HG03558 (cell line): Measurements from ENCODE around the gene RAI14.
"Not testable (repeated sequence)": the region's sequence is repeated elsewhere in the genome, so short reads cannot be mapped to it uniquely, and the experiment has no call there.

Experiments used
- ATAC-seq: cut with Tn5 transposase; IDR thresholded peaks from one replicate; pipeline ENCODE4 v1.9.1; 2021; ENCODE audit warnings: moderate number of reproducible peaks; ENCODE audit not compliant: unreplicated experiment; ENCODE audit errors: extremely low read depth

Gene RAI14

DNA sequence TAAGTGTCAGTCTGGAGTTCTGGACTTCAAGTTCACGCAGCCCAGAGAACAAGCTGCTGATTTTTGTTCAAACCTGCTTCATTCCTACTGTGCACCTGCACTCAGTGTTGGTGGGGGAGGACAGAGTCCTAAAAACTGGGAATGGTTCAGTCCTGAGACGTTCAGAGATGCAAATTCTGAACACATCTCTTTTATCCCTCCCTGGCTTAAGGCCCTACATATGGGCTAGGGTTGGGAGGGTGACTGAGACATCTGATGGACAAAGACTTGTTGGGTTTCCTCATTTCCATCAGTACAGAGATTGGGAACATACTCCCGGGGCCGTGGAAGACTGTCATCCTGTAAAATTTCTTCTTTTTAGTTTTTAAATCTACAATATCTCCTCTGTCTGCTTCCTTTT is 99.8 kb downstream of the RAI14 start:
- no peak for ATAC-seq

DNA sequence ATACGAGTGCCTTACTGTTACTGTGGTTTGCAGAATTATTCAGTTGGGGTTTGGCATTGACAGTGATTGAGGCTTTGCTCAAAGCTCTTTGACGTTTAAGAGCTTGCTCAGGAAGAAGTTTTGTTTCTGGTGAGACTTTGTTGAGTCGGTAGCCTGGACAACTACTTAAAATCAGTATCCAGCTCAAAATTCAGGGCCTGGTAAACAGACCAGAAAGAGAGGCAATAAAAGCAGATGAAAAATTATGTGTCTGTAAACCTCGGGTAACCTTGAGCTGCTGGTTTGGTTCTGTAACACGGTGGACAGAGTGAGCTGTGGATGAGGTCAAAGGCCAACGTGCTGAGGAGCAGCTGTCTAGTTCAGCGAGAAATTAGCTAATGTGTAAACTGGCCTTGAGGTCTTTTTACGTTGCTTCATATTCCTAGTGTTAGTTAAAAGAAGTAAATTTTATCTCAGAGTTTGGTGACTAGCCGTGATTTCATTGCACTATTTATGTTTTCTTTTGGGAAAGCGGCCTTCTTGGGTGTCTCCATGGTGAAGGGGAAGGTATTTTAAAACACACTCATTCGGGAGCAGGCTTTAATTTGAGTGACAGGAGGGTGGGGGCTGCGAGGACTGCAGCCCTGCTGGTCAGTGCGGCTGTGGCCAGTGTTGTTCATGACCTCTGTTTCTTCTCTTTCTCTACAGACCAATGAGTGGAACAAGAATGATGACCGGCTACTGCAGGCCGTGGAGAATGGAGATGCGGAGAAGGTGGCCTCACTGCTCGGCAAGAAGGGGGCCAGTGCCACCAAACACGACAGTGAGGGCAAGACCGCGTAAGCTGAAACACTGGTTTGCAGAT is 100.9 kb downstream of the RAI14 start:
- ATAC-seq: no peak

DNA sequence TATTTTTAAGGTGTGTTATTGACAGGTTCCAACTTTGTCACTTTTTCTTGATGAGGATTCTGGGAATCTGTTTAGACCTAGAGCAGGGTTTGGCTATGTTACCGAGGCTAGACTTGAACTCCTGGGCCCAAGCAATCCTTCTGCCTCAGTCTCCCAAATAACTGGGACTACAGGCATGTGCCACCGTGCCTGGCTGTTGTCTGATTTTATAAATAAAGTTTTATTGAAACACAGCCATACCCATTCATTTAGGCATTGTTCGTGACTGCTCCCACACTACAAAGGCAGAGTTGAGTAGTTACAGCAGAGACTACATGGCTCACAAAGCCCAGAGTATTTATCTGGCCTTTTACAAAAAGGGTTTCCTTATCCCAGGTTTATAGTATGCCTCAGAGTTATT is 102.4 kb downstream of the RAI14 start:
- ATAC-seq: no peak

DNA sequence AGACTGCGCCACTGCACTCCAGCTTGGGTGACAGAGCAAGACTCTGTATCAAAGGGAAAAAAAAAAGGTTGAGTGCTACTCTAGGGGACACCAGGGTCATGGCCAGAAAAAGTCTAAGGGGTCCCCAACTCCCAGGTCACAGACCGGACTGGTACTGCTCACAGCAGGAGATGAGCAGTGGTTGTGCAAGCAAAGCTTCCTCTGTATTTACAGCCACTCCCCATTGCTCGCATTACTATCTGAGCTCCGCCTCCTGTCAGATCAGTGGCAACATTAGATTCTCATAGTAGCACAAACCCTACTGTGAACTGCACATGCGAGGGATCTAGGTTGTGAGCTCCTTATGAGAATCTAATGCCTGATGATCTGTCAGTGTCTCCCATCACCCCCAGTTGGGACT is 103.1 kb downstream of the RAI14 start:
- ATAC-seq: not testable (repeated sequence)

DNA sequence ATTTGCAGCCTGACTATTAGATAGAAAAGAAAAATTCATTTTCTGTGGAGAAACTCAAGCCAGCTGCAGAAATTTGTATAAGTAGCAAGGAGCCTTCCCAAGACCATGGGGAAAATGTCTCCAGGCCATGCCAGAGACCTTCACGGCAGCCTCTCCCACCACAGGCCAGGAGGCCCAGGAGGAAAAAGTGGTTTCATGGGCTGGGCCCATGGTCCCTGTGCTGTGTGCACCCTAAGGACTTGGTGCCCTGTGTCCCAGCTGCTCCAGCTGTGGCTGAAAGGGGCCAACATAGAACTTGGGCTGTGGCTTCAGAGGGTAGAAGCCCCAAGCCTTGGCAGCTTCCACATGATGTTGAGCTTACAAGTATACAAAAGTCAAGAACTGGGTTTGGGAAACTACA is 109.5 kb downstream of the RAI14 start:
- ATAC-seq: no peak

DNA sequence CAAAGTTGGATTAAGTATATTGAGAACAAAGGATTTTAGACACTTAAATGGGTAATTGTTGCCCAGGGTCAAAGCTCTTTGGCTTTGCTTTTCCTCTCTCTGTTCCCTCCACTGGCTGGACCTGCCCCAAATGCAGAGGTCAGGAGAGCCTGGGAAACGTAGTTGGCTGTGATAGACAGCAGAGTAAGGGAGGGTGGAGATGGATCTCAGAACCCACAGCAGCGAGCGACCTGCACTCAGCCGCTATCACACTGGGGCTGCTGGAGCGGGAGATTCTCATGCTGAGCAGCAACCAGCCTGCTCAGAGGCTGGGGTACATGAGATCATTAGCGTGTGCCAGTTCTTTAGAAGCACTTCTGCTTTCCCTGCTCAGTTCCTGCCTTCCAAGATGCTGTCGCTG is 111.1 kb downstream of the RAI14 start:
- no peak for ATAC-seq

DNA sequence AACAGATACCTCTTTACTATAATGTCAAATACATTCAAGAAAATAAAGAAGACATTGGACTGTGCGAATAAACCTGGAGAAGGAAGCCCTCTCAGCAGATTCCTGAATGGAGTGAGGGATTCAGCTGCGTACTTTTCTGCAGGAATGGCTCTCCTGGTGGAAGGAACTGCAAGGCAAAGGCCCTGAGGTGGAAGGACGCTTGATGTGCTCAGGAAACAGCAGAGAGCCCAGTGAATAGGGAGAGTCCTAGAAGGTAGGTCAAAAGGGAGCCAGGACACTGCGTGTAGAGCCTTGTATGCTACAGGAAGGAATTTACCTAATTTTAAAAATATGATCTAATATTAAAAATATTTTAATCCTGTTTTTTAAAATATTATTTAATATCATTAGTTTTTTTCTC is 114.4 kb downstream of the RAI14 start:
- ATAC-seq: no peak

DNA sequence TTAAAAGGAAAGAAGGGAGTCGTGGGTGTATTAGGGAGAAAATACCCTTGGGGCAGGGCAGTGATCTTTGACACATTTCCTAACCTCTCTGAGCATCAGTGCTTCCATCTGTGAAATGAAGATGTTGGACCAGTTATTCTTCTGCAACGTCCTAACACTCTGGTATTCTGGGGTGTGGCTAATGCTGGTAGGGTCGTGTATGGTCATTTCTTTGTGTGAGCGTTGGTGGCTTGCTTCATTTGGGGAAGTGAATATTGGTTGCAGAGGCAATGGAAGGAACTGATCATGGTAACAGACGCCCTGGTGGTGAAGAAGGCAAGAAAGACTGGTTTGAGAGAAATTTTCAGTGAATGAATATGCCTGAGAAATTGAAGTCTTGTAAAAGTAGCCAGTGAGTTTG is 114.9 kb downstream of the RAI14 start:
- ATAC-seq: no peak

DNA sequence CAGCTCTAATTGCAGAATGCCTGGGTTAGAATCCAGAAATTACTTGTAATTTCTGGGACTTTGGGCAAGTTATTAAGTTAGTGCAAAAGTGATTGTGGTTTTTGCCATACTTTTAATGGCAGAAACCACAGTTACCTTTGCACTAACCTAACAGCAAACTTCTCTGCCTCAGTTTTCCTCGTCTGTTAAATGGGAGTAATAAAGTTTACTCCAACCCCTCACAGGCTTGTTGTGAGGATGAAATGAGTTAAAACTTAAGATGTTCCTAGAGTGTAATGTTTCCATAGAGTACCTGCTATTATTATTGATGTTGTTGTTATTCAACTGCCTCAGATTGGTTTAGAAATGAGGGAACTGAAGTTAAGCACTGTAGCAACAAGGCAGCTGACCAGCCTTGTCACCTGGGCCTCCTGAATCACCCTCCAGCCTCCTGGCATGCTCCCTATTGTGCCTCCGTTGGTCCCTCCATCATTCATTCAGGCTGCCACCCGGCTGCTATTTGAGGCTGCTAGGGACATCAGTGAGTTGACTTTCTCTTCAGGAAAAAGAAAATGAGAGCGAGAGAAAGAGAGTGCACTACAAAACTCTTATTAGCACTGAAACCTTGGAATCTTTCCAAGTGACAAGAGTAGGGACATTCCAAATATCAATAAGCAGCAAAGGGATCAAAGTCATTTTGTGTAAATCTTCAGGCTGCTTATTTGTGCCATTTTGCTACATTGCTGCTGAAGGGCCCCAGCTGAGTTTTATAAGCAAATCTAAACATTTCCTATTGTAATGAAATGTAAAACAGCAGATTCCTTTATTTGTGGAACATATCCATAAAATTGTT is 116.4 kb downstream of the RAI14 start:
- no peak for ATAC-seq

DNA sequence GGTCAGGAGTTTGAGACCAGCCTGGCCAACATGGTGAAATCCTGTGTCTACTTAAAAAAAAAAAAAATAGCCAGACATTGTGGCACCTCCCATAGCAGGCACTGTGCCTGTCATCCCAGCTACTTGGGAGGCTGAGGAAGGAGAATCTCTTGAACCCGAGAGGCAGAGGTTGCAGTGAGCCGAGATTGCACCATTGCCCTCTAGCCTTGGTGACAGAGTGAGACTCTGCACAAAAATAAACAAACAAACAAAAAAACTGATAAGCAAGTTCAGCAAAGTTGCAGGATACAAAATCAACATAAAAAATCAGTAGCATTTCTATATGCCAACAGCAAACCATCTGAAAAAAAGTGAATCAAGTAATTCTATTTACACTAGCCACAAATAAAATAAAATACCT is 118.0 kb downstream of the RAI14 start:
- no peak for ATAC-seq

DNA sequence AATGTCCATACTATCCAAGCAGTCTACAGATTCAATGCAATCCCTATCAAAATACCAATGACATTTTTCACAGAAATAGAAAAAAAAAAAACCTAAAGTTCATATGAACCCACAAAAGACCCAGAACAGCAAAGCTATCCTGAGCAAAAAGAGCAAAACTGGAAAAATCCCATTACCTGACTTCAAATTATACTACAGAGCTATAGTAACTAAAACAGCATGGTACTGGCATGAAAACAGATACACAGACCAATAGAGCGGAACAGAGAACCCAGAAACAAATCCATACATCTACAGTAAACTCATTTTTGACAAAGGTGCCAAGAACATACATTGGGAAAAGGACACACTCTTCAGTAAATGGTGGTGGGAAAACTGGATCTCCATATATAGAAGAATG is 118.5 kb downstream of the RAI14 start:
- ATAC-seq: not testable (repeated sequence)

DNA sequence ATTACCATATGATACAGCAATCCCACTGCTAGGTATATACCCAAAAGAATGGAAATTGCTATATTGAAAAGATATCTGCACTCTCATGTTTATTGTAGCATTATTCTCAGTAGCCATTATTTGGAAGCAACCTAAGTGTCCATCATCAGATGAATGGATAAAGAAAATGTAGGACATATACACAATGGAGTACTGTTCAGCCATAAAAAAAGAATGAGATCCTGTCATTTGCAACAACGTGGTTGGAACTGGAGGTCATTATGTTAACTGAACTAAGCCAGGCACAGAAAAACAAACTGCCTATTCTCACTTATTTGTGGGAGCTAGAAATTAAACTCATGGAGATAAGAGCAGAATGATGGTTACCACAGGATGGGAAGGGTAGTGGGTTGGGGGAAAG is 119.8 kb downstream of the RAI14 start:
- ATAC-seq: no peak

DNA sequence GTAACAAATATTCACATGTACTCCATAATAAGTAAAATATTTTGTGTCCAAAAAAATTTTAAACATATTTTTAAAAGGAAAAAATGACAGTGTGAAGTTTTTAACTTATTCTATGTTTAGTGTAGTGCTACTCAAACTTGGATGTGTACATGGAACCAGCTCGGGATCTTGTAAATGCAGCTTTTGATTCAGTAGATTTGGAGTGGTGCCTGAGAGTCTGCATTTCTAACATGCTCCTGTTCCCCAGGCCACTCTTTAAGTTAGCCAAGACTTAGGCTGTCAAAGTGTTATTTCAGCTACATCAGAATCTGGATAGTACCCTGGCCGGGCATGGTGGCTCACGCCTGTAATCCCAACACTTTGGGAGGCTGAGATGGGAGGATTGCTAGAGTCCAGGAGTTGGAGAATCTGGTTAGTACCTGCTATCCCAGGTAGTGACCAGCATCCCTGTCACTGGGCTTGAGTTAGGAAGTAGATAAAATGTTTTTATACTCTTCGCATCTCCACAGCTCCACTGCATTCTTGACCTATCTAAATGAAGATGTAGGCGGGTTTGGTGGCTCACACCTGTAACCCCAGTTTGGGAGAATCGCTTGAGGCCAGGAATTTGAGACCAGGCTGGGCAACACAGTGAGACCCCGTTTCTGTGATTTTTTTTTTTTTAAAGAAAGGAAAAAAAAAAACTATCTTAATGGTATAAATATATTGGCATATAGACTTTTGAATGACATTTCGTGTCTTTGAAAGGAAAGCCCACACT is 122.1 kb downstream of the RAI14 start:
- ATAC-seq: no peak

DNA sequence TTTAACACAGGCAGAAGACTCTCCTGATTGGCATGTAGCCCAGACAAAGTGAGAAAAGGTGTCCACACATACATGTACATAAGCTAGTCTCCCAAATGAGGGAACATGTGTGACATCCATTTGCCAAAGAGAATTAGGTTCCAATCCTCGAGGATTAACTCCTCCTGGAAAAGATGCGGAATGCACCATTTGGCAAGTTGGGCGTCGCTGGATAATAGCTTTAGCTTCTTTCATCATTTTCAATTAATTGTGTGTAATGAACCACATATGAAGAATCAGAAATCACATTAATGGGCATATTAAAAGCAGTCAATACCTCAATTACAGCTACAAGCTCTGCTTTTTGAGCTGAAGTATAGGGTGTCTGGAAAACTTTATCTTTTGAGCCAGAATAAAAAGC is 127.8 kb downstream of the RAI14 start:
- ATAC-seq: not testable (repeated sequence)

DNA sequence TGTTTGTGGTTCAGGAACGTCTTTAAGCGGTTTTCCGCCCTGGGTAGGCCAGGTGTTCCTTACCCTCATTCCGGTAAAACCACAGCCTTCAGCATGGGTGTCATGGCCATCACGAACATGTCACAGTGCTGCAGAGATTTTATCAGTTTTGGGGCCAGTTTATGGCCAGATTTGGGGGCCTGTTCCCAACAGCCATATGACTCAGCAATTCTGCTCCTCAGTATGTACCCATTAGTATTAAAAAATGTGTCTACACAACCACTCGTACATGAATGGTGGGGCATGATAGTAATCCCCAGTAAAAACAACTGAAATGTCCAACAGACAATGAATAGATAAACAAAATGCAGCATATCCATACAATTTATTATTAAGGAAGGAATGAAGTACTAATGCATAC is 130.9 kb downstream of the RAI14 start:
- no peak for ATAC-seq

DNA sequence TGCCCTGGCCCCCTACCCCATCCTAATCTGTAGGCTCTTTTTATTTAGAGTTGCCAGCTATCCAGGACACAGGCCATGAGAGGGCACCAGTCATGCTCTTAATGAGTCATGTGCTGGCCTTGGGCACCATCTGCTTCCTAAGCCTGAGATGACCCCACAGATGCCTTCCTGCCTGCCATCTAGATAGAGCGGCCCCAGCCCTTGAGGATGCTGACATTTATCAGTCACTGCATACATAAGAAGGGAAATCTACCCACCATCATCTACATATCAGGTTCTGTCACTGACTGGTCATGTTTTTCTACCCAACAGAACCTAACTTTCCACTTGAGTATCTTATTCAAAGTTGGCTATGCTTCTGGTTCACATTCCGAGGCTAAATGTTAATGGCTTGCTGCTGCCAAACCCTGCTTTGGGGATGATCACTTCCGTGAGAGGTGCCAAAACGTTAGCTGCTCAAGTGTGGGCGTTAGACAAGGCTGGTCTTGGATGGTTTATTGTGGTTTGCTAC is 132.9 kb downstream of the RAI14 start:
- ATAC-seq: no peak

DNA sequence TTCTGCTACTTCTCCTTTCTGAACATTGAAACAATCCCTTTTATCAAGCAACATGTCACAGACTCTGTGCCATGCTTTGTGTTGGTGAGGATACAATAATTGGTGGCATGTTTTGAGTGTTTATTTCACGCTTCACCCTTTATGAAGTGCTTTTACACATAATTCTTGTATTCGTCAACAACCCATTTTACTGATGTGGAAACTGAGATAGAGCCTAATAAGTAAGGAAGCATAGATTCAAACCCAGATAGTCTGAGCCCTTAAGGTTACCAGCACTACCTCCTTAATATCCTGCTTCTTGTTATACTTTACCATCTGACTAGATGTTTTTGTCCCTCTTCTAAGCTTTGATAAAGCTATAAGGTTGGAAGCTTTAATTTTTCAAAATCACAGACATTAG is 133.5 kb downstream of the RAI14 start:
- ATAC-seq: no peak

DNA sequence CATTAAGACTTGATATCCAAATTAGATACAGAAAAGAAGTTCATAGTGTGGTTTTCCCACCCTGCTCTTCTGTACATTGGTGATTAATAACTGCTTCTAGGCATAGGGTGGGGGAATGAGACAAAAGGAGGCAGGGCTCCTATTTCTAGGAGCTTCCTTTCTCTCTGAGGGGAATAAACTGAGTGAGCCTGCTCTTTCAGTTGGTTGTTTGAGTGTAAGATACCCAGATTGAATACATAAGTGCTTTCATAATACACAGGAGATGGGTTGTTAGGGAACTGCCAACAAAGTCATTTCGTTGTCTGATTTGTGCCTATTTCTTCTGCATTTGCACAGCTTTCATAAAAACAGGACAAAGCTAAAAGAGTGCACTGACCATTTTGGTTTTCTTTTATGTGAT is 133.9 kb downstream of the RAI14 start:
- ATAC-seq: no peak

DNA sequence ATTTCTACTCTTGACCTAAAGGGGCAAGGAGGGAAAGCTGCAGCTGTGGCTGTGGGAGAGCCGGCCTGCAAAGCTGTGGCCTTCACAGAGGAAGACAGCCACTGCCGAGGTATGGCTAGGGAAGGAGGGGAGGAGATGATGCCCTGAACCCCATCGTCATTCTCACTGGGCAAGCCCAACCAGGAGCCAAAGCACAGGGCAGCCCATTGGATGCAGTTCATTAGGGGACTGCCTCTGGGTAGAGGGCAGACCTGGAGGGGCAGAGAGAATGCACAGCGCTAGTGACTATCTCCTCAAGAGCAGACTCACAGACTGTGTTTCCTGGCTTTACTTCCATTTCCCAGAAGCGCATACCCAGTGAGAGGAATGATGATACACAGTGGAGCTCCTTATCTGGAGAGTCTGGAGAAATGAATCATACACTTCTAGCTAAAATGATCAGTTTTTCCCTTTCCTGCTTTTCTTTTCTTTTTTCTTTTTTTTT is 135.7 kb downstream of the RAI14 start:
- ATAC-seq: no peak

DNA sequence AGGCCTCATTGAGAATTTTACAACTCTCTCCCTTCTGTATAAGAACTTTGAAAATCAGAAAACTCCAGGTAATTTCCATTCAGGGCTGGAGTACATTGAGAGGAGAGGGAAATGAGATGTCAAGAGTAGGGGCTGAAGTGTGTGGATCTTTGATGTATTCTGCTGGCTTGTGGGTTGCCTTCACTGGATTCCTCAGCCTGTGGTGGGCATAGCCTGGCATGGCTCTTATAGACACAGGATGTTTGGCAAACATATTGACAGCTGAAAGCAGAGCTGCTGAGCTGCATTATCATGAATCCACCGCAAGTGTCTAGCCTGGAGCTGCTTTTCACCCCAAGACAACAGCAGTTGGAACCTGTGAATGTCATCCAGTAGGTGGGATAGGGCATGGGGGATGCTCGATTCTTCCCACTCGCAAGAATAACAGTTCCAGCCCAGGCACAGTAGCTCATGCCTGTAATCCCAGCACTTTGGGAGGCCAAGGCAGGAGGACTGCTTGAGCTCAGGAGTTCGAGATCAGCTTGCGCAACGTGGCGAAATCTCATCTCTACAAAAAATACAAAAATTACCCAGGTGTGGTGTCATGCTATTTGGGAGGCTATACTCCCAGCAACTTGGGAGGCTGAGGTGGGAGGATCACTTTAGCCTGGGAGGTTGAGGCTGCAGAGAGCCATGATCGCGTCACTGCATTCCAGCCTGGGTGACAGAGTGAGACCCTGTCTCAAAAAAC is 146.9 kb downstream of the RAI14 start:
- no peak for ATAC-seq
